Right lobe of liver (tissue), 6 donors: Measurements from ENCODE around the gene CAPZB. TPM values are rescaled to one million over a fixed set of nuclear protein-coding genes. Genes with fewer than 3 reads are reported as not detected.

Experiments
- ATAC-seq, 4 donors: fragments of 200-7000 bp; cut with Tn5 transposase; one replicate each; pipeline ENCODE4 v1.9.1; 2020; ENCODE audit warnings: mild to moderate bottlenecking in 4 of 4, moderate library complexity in 4 of 4
- DNase-seq, 3 donors: peaks; one replicate each; pipeline ENCODE4 v3.0.0-alpha.2; 2020
- H3K27ac ChIP-seq, 3 donors: fragments of 200-600 bp; one replicate each; pipeline ENCODE4 v1.8.0; 2022
- H3K27me3 ChIP-seq, 2 donors: fragments of 200-600 bp; one replicate each; pipeline ENCODE4 v1.8.0; 2022
- H3K36me3 ChIP-seq, 4 donors: fragments of 200-600 bp; sonication (generic) in 1 of 4; one replicate each; pipeline versions ENCODE4 v1.5.1 to v1.8.0; 2017 to 2022; ENCODE audit warnings: control low read depth in 1 of 4
- H3K4me1 ChIP-seq, 4 donors: fragments of 200-600 bp; sonication (generic) in 1 of 4; one replicate each; pipeline versions ENCODE4 v1.5.1 to v1.8.0; 2017 to 2022; ENCODE audit warnings: control low read depth in 1 of 4
- H3K4me3 ChIP-seq, 3 donors: fragments of 200-600 bp; one replicate each; pipeline ENCODE4 v1.8.0; 2022
- H3K9me3 ChIP-seq, 4 donors: fragments of 200-600 bp; sonication (generic) in 1 of 4; one replicate each; pipeline versions ENCODE4 v1.5.1 to v1.8.0; 2017 to 2022; ENCODE audit warnings: control low read depth in 1 of 4
- POLR2A ChIP-seq: fragments of 450-650 bp; IDR thresholded peaks from one replicate; pipeline ENCODE4 v1.6.1; 2017; ENCODE audit warnings: antibody characterized with exemption, mild to moderate bottlenecking
- WGBS: methylation state at CpG from one replicate; pipeline ENCODE4 v1.1.6; 2018; ENCODE audit warnings: low coverage, low lambda C conversion rate; ENCODE audit not compliant: insufficient coverage; ENCODE audit errors: missing lambda C conversion rate; 5-methylcytosine and 5-hydroxymethylcytosine counted together
- intact Hi-C, 2 donors: fragments of 100-400 bp; cut with DNase I; formaldehyde crosslinking; loops; one replicate each; pipeline versions ENCODE4 v1.11.2 to v1.14.1; 2022
- total RNA-seq, 6 experiments: library from RNA; depleted of rRNA in 2 of 6; stranded (reverse); fragments of >200 nt in 2 of 6; fragmentation: NEBNext Ultra II Directional in 3 of 6; extraction: Animal tissue kit (Norgen Biotek cat#: 25700) in 3 of 6; gene quantifications; one replicate each; pipeline versions ENCODE4 v1.1.0 to v1.2.4, GENCODE V29; 2016 to 2023
- TF ChIP-seq, protein P1 (sequence below), 4 donors: fragments of 200-600 bp in 3 of 4; fragments of 450-650 bp in 1 of 4; IDR thresholded peaks; one replicate each; pipeline versions ENCODE4 v1.5.1 to v1.8.0; 2016 to 2022; ENCODE audit warnings: antibody characterized with exemption in 4 of 4, mild to moderate bottlenecking in 2 of 4
- donor health status: DM: no; HTN: yes; CAD: no.
- donor health status: DM: no; HTN: no; CAD: no.
- donor health status: DM: no; HTN: no; CAD: no.
- donor health status: DM: no; HTN: yes; CAD: no.
- donor health status: DM: no; HTN: yes; CAD: no.

Gene CAPZB
- total RNA-seq, 6 experiments from 2014 or later: 53.5 to 117 (median 88.0) TPM

GRCh38 chr1:19475296-19475695, 10.0 kb downstream of the CAPZB start:
- DNase-seq (no peak), ATAC-seq (no peak)
- Histone ChIP-seq H3K27ac (no peak overlapping the region), H3K4me3 (no peak overlapping the region), H3K4me1 (peaks cover 0 to 17% (median 0%) of the 10 kb centered on the region in 4 donors), H3K36me3 (peaks cover 0 to 5% (median 0%) of the 10 kb centered on the region in 4 donors), H3K27me3 (no peaks in the 10 kb centered on the region), H3K9me3 (no peaks in the 10 kb centered on the region)
- WGBS: no CpG with 5 or more reads among the region's 11 CpGs
- TF ChIP-seq, protein P1, sequence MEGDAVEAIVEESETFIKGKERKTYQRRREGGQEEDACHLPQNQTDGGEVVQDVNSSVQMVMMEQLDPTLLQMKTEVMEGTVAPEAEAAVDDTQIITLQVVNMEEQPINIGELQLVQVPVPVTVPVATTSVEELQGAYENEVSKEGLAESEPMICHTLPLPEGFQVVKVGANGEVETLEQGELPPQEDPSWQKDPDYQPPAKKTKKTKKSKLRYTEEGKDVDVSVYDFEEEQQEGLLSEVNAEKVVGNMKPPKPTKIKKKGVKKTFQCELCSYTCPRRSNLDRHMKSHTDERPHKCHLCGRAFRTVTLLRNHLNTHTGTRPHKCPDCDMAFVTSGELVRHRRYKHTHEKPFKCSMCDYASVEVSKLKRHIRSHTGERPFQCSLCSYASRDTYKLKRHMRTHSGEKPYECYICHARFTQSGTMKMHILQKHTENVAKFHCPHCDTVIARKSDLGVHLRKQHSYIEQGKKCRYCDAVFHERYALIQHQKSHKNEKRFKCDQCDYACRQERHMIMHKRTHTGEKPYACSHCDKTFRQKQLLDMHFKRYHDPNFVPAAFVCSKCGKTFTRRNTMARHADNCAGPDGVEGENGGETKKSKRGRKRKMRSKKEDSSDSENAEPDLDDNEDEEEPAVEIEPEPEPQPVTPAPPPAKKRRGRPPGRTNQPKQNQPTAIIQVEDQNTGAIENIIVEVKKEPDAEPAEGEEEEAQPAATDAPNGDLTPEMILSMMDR (IDR thresholded peaks at IDR 0.05): no peak
- no peak for TF ChIP-seq POLR2A
- intact Hi-C loops: no loop called here

DNA sequence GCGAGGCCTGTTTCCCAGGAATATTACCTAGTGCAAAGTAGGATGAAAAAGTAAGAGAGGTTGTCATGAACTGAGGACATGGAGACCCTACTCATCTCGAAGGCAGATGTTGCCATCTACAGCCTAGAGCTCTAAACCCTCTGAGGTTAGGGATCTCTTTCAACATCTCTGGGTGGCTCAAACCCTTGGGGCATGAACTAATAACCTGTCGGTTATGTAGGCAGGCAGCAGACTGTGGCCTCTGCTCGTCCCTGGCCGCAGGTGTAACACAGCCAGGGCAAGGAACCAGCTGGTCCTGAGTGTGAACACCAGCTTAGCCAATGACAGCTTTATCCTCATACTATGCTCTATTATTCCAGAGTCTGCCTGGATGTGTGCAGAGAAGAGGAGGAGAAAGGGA, 13.2 kb downstream of the CAPZB start:
- Histone ChIP-seq H3K9me3 (no peaks in the 10 kb centered on the region), H3K27me3 (no peaks in the 10 kb centered on the region), H3K4me1 (peaks cover 0 to 27% (median 13%) of the 10 kb centered on the region in 4 donors), H3K27ac (no peak overlapping the region), H3K4me3 (no peak overlapping the region), H3K36me3 (peaks cover 0 to 5% (median 0%) of the 10 kb centered on the region in 4 donors)
- TF ChIP-seq POLR2A: no peak
- TF ChIP-seq, protein P1 (IDR thresholded peaks at IDR 0.05): no peak
- 38% methylated on average over 4 of the region's 5 CpGs for WGBS
- ATAC-seq: peak in 1 of 4 donors; percentile 49
- DNase-seq: no peak
- intact Hi-C loops: no loop called here

DNA sequence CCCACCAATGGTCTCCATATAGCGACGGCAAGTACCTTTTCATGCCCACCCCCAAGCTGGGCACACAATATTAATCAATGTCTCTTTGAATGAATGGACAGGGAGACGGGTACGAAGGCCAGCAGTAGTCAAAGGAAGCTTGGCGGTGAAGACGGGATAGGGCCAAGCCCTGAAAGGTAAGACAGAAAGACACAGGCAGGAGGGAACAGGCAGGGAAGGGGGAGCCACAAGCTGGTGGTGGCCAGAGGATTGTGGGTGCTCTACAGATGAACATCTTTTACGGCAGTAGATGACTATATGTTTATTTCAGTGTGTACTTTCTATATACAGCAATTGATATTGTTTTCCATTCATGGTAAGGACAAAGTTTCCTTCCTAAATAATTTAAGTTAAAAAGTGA, 16.3 kb downstream of the CAPZB start:
- DNase-seq: no peak
- peaks cover 0 to 38% (median 21%) of the 10 kb centered on the region in 4 donors for H3K4me1 ChIP-seq

GRCh38 chr1:19468397-19468956, 16.9 kb downstream of the CAPZB start:
- ATAC-seq: peak; percentile 49 to 68 (median 62)
- intact Hi-C loops: no loop called here
- H3K4me1 ChIP-seq: peaks cover 0 to 38% (median 22%) of the 10 kb centered on the region in 4 donors
- WGBS: 51% methylated on average over 10 of the region's 15 CpGs
- peak in 1 of 3 donors; percentile 62 for DNase-seq
- TF ChIP-seq, protein P1 (IDR thresholded peaks at IDR 0.05): no peak
- TF ChIP-seq POLR2A: no peak
- no peaks in the 10 kb centered on the region for H3K27me3 ChIP-seq
- H3K27ac ChIP-seq: peak overlapping the region; percentile 7 to 91 (median 23)
- H3K4me3 ChIP-seq: no peak overlapping the region
- H3K9me3 ChIP-seq: no peaks in the 10 kb centered on the region
- peaks cover 0 to 5% (median 0%) of the 10 kb centered on the region in 4 donors for H3K36me3 ChIP-seq

More for the DNA sequence above, 16.3 kb downstream of the CAPZB start:
- TF ChIP-seq POLR2A: no peak
- TF ChIP-seq, protein P1 (IDR thresholded peaks at IDR 0.05): no peak
- Histone ChIP-seq H3K27ac (peak overlapping the region; percentile 7 to 91 (median 23)), H3K36me3 (peaks cover 0 to 5% (median 0%) of the 10 kb centered on the region in 4 donors), H3K4me3 (no peak overlapping the region), H3K9me3 (no peaks in the 10 kb centered on the region), H3K27me3 (no peaks in the 10 kb centered on the region)
- intact Hi-C loops: no loop called here
- 78% methylated on average over 7 of the region's 7 CpGs for WGBS
- ATAC-seq: no peak
